Smooth muscle cell (in vitro differentiated cells): ENCODE measurements around the gene ACHE. TPM values are rescaled to one million over a fixed set of nuclear protein-coding genes. Genes with fewer than 3 reads are reported as not detected.

Experiments
- DNase-seq: peaks from one replicate; lab custom pipeline; 2025; ENCODE audit not compliant: unreplicated experiment; lab: John Stamatoyannopoulos, UW
- H2AFZ ChIP-seq: fragments of 200-600 bp; sonication (generic); 2 replicates; pipeline ENCODE4 v1.6.0; 2016; ENCODE audit warnings: antibody characterized with exemption, low read depth, mild to moderate bottlenecking
- H3F3A ChIP-seq: fragments of 200-600 bp; sonication (generic); 2 replicates; pipeline ENCODE4 v1.6.0; 2017; ENCODE audit warnings: antibody characterized with exemption, low read depth
- H3K27ac ChIP-seq: fragments of 200-600 bp; sonication (generic); 2 replicates; pipeline ENCODE4 v1.5.1; 2016; ENCODE audit warnings: low read depth, mild to moderate bottlenecking
- H3K27me3 ChIP-seq: fragments of 200-600 bp; sonication (generic); 2 replicates; pipeline ENCODE4 v1.6.1; 2016; ENCODE audit warnings: low read depth, mild to moderate bottlenecking
- H3K36me3 ChIP-seq: fragments of 200-600 bp; sonication (generic); 2 replicates; pipeline ENCODE4 v1.5.1; 2016; ENCODE audit warnings: low read depth
- H3K4me1 ChIP-seq: fragments of 200-600 bp; sonication (generic); 2 replicates; pipeline ENCODE4 v1.5.1; 2016; ENCODE audit warnings: low read depth
- H3K4me2 ChIP-seq: fragments of 200-600 bp; sonication (generic); 2 replicates; pipeline ENCODE4 v1.6.0; 2016; ENCODE audit warnings: mild to moderate bottlenecking
- H3K4me3 ChIP-seq: fragments of 200-600 bp; sonication (generic); 2 replicates; pipeline ENCODE4 v1.5.1; 2016; ENCODE audit warnings: mild to moderate bottlenecking
- H3K79me2 ChIP-seq: fragments of 200-600 bp; sonication (generic); 2 replicates; pipeline ENCODE4 v1.6.0; 2016; ENCODE audit warnings: low read depth, mild to moderate bottlenecking
- H3K9ac ChIP-seq: fragments of 200-600 bp; sonication (generic); 2 replicates; pipeline ENCODE4 v1.6.0; 2016; ENCODE audit warnings: low read depth
- H3K9me3 ChIP-seq: fragments of 200-600 bp; sonication (generic); replicated peaks from 2 replicates; pipeline ENCODE4 v1.5.1; 2016; ENCODE audit warnings: low read depth
- H4K20me1 ChIP-seq: fragments of 200-600 bp; sonication (generic); 2 replicates; pipeline ENCODE4 v1.6.0; 2016; ENCODE audit warnings: low read depth
- WGBS: methylation state at CpG from one replicate; pipeline ENCODE4 v1.1.7; 2016; ENCODE audit warnings: low lambda C conversion rate; 5-methylcytosine and 5-hydroxymethylcytosine counted together
- polyA plus RNA-seq: library from polyadenylated mRNA; unstranded; fragments of >200 nt; fragmentation: Nextera tagmentation; extraction: Ambion mirVana; gene quantifications from 2 replicates; pipeline ENCODE4 v1.2.1, GENCODE V29; 2016
- total RNA-seq: library from RNA; depleted of rRNA; stranded (reverse); fragments of >200 nt; gene quantifications from 2 replicates; pipeline ENCODE4 v1.2.3, GENCODE V29; 2014
- TF ChIP-seq, protein P1 (sequence below): fragments of 200-600 bp; sonication (generic); IDR thresholded peaks from 2 replicates; pipeline ENCODE4 v1.5.1; 2017; ENCODE audit warnings: borderline replicate concordance, mild to moderate bottlenecking, antibody characterized with exemption; ENCODE audit not compliant: insufficient read depth, poor library complexity, severe bottlenecking

The ACHE gene
- total and polyA plus RNA-seq, 2 experiments from 2014 or later: 2.6 to 3.5 TPM

DNA sequence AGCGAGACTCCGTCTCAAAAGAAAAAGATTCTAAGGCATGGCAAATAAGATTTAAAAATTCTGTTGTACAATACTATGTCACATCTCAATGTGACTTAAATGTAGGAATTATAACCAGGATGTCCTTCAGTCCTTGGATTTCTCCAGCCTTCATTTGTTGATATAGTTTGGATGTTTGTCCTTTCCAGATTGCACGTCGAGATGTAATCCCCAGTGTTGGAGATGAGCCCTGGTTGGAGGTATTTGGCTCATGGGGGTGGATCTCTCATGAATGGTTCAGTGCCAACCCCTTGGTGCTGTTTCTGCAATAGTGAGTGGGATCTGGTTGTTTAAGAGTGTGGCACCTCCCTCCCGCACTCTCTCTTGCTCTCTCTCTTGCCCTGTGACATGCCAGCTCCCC lies 12.8 kb upstream of the ACHE start:
- no peaks in the 10 kb centered on the region for H3K27me3 ChIP-seq
- no peak overlapping the region for H3K27ac ChIP-seq
- no peak for DNase-seq
- no peak overlapping the region for H3K4me2 ChIP-seq
- no peaks in the 10 kb centered on the region for H3F3A ChIP-seq
- no peak overlapping the region for H3K9ac ChIP-seq
- H3K36me3 ChIP-seq: no peaks in the 10 kb centered on the region
- H2AFZ ChIP-seq: no peak overlapping the region
- no peaks in the 10 kb centered on the region for H3K79me2 ChIP-seq
- 95% methylated on average over 5 of the region's 5 CpGs for WGBS
- H3K4me3 ChIP-seq: no peak overlapping the region
- H4K20me1 ChIP-seq: no peaks in the 10 kb centered on the region
- H3K9me3 ChIP-seq: no peaks in the 10 kb centered on the region
- no peaks in the 10 kb centered on the region for H3K4me1 ChIP-seq
- TF ChIP-seq, protein P1, sequence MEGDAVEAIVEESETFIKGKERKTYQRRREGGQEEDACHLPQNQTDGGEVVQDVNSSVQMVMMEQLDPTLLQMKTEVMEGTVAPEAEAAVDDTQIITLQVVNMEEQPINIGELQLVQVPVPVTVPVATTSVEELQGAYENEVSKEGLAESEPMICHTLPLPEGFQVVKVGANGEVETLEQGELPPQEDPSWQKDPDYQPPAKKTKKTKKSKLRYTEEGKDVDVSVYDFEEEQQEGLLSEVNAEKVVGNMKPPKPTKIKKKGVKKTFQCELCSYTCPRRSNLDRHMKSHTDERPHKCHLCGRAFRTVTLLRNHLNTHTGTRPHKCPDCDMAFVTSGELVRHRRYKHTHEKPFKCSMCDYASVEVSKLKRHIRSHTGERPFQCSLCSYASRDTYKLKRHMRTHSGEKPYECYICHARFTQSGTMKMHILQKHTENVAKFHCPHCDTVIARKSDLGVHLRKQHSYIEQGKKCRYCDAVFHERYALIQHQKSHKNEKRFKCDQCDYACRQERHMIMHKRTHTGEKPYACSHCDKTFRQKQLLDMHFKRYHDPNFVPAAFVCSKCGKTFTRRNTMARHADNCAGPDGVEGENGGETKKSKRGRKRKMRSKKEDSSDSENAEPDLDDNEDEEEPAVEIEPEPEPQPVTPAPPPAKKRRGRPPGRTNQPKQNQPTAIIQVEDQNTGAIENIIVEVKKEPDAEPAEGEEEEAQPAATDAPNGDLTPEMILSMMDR: no peak

GRCh38 chr7:100902638-100903037 lies 7.0 kb upstream of the ACHE start:
- TF ChIP-seq, protein P1: no peak
- Histone ChIP-seq H2AFZ (no peak overlapping the region), H3K79me2 (no peaks in the 10 kb centered on the region), H3K27ac (no peak overlapping the region), H3K9ac (no peak overlapping the region), H3K36me3 (no peaks in the 10 kb centered on the region), H3K27me3 (peaks cover 4% of the 10 kb centered on the region), H3K4me1 (no peaks in the 10 kb centered on the region), H3K9me3 (no peaks in the 10 kb centered on the region), H3K4me2 (no peak overlapping the region), H3K4me3 (no peak overlapping the region), H4K20me1 (no peaks in the 10 kb centered on the region), H3F3A (no peaks in the 10 kb centered on the region)
- DNase-seq: no peak
- 97% methylated on average over 7 of the region's 7 CpGs for WGBS

DNA sequence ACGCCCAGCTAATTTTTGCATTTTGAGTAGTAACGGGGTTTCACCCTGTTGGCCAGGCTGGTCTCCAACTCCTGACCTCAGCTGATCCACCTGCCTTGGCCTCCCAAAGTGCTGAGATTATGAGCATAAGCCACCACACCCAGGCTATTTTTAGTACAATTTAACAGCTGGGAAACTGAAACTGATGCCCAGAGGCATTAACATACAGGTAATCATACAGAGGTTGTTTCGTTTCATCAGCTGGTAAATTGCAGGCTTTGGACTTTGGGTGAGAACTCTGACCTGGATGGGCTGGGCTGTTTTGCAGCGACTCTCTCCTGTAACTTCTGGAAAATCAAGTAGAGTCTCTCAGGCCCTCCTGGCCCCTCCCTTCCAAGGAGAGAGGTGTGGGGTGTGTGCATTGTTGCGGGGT lies 6.2 kb upstream of the ACHE start:
- Histone ChIP-seq H3K4me2 (no peak overlapping the region), H2AFZ (no peak overlapping the region), H3K9me3 (no peaks in the 10 kb centered on the region), H4K20me1 (no peaks in the 10 kb centered on the region), H3K4me3 (no peak overlapping the region), H3K27me3 (peaks cover 11% of the 10 kb centered on the region), H3K36me3 (no peaks in the 10 kb centered on the region), H3K79me2 (no peaks in the 10 kb centered on the region), H3K9ac (no peak overlapping the region), H3K27ac (no peak overlapping the region), H3F3A (no peaks in the 10 kb centered on the region), H3K4me1 (no peaks in the 10 kb centered on the region)
- 76% methylated on average over 5 of the region's 5 CpGs for WGBS
- no peak for DNase-seq
- TF ChIP-seq, protein P1: no peak

DNA sequence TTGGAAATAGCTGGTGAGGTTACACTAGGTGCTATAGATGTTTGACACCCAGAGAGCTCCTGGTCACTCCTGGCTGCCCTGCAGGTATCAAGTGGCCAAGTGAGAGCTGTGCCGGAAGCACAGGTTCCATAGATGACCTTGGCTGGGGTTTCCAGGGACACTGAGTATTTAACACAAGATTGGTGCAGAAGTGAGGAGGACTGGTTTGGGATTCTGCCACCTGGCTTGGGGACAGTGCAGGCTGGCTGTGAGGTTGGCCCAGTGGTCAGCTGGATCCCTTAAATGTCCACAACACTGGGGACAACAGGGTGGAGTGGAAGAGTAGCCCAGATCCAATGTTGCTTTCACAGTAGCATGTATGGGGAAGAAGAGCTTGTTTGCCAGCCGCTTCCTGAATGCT lies 5.3 kb upstream of the ACHE start:
- H3K4me1 ChIP-seq: no peaks in the 10 kb centered on the region
- no peaks in the 10 kb centered on the region for H3K79me2 ChIP-seq
- TF ChIP-seq, protein P1: no peak
- WGBS: 90% methylated on average over 2 of the region's 2 CpGs
- H3K27ac ChIP-seq: no peak overlapping the region
- no peak overlapping the region for H3K4me3 ChIP-seq
- no peak for DNase-seq
- H3K9ac ChIP-seq: no peak overlapping the region
- H3K27me3 ChIP-seq: peaks cover 19% of the 10 kb centered on the region
- H2AFZ ChIP-seq: no peak overlapping the region
- no peaks in the 10 kb centered on the region for H3K9me3 ChIP-seq
- no peaks in the 10 kb centered on the region for H3K36me3 ChIP-seq
- H4K20me1 ChIP-seq: no peaks in the 10 kb centered on the region
- no peak overlapping the region for H3K4me2 ChIP-seq
- no peaks in the 10 kb centered on the region for H3F3A ChIP-seq
